Smooth muscle cell (in vitro differentiated cells): Measurements from ENCODE around the gene SDCCAG8. TPM values are rescaled to one million over a fixed set of nuclear protein-coding genes. Genes with fewer than 3 reads are reported as not detected.
A peak's percentile ranks its signal among the peaks of the same experiment; 100 is the strongest.

Experiments used
- DNase-seq: peaks from one replicate; lab custom pipeline; 2025; ENCODE audit not compliant: unreplicated experiment; lab: John Stamatoyannopoulos, UW
- H2AFZ ChIP-seq: fragments of 200-600 bp; sonication (generic); 2 replicates; pipeline ENCODE4 v1.6.0; 2016; ENCODE audit warnings: antibody characterized with exemption, low read depth, mild to moderate bottlenecking
- H3F3A ChIP-seq: fragments of 200-600 bp; sonication (generic); 2 replicates; pipeline ENCODE4 v1.6.0; 2017; ENCODE audit warnings: antibody characterized with exemption, low read depth
- H3K27ac ChIP-seq: fragments of 200-600 bp; sonication (generic); 2 replicates; pipeline ENCODE4 v1.5.1; 2016; ENCODE audit warnings: low read depth, mild to moderate bottlenecking
- H3K27me3 ChIP-seq: fragments of 200-600 bp; sonication (generic); 2 replicates; pipeline ENCODE4 v1.6.1; 2016; ENCODE audit warnings: low read depth, mild to moderate bottlenecking
- H3K36me3 ChIP-seq: fragments of 200-600 bp; sonication (generic); 2 replicates; pipeline ENCODE4 v1.5.1; 2016; ENCODE audit warnings: low read depth
- H3K4me1 ChIP-seq: fragments of 200-600 bp; sonication (generic); 2 replicates; pipeline ENCODE4 v1.5.1; 2016; ENCODE audit warnings: low read depth
- H3K4me2 ChIP-seq: fragments of 200-600 bp; sonication (generic); 2 replicates; pipeline ENCODE4 v1.6.0; 2016; ENCODE audit warnings: mild to moderate bottlenecking
- H3K4me3 ChIP-seq: fragments of 200-600 bp; sonication (generic); 2 replicates; pipeline ENCODE4 v1.5.1; 2016; ENCODE audit warnings: mild to moderate bottlenecking
- H3K79me2 ChIP-seq: fragments of 200-600 bp; sonication (generic); 2 replicates; pipeline ENCODE4 v1.6.0; 2016; ENCODE audit warnings: low read depth, mild to moderate bottlenecking
- H3K9ac ChIP-seq: fragments of 200-600 bp; sonication (generic); 2 replicates; pipeline ENCODE4 v1.6.0; 2016; ENCODE audit warnings: low read depth
- H3K9me3 ChIP-seq: fragments of 200-600 bp; sonication (generic); replicated peaks from 2 replicates; pipeline ENCODE4 v1.5.1; 2016; ENCODE audit warnings: low read depth
- H4K20me1 ChIP-seq: fragments of 200-600 bp; sonication (generic); 2 replicates; pipeline ENCODE4 v1.6.0; 2016; ENCODE audit warnings: low read depth
- CTCF ChIP-seq: fragments of 200-600 bp; sonication (generic); IDR thresholded peaks from 2 replicates; pipeline ENCODE4 v1.5.1; 2017; ENCODE audit warnings: borderline replicate concordance, mild to moderate bottlenecking, antibody characterized with exemption; ENCODE audit not compliant: insufficient read depth, poor library complexity, severe bottlenecking
- WGBS: methylation state at CpG from one replicate; pipeline ENCODE4 v1.1.7; 2016; ENCODE audit warnings: low lambda C conversion rate; 5-methylcytosine and 5-hydroxymethylcytosine counted together
- polyA plus RNA-seq: library from polyadenylated mRNA; unstranded; fragments of >200 nt; fragmentation: Nextera tagmentation; extraction: Ambion mirVana; gene quantifications from 2 replicates; pipeline ENCODE4 v1.2.1, GENCODE V29; 2016
- total RNA-seq: library from RNA; depleted of rRNA; stranded (reverse); fragments of >200 nt; gene quantifications from 2 replicates; pipeline ENCODE4 v1.2.3, GENCODE V29; 2014

SDCCAG8 gene
- total and polyA plus RNA-seq, 2 experiments from 2014 or later: 30.9 to 33.4 TPM

- H3F3A ChIP-seq: no peaks in the 10 kb centered on the region
- H3K36me3 ChIP-seq: no peaks in the 10 kb centered on the region
- 71% methylated on average over 3 of the region's 3 CpGs for WGBS
- peaks cover 13% of the 10 kb centered on the region for H3K4me1 ChIP-seq
- peak overlapping the region; percentile 58 for H3K27ac ChIP-seq
- H3K79me2 ChIP-seq: peaks cover 31% of the 10 kb centered on the region
- peak overlapping the region; percentile 26 for H3K4me2 ChIP-seq
- no peak for TF ChIP-seq CTCF
- no peak overlapping the region for H3K4me3 ChIP-seq
- H3K9ac ChIP-seq: no peak overlapping the region
- H3K9me3 ChIP-seq: no peaks in the 10 kb centered on the region
- DNase-seq: no peak
- H3K27me3 ChIP-seq: no peaks in the 10 kb centered on the region
- no peaks in the 10 kb centered on the region for H4K20me1 ChIP-seq
- no peak overlapping the region for H2AFZ ChIP-seq
Observed at GRCh38 chr1:243294723-243295121, 38.9 kb downstream of the SDCCAG8 start.

- DNase-seq: no peak
- WGBS: 94% methylated on average over 1 of the region's 1 CpG
- H3K36me3 ChIP-seq: peaks cover 9% of the 10 kb centered on the region
- H3K79me2 ChIP-seq: peaks cover 12% of the 10 kb centered on the region
- H2AFZ ChIP-seq: no peak overlapping the region
- H3K4me3 ChIP-seq: no peak overlapping the region
- H3K4me2 ChIP-seq: no peak overlapping the region
- no peaks in the 10 kb centered on the region for H3F3A ChIP-seq
- no peaks in the 10 kb centered on the region for H4K20me1 ChIP-seq
- H3K9ac ChIP-seq: no peak overlapping the region
- peaks cover 2% of the 10 kb centered on the region for H3K4me1 ChIP-seq
- H3K27ac ChIP-seq: no peak overlapping the region
- H3K9me3 ChIP-seq: no peaks in the 10 kb centered on the region
- H3K27me3 ChIP-seq: no peaks in the 10 kb centered on the region
- TF ChIP-seq CTCF: no peak
Observed at GRCh38 chr1:243299069-243299468, 43.2 kb downstream of the SDCCAG8 start.

GRCh38 chr1:243301059-243301458, 45.2 kb downstream of the SDCCAG8 start:
- 97% methylated on average over 2 of the region's 2 CpGs for WGBS
- Histone ChIP-seq H3K4me2 (no peak overlapping the region), H3K27ac (no peak overlapping the region), H3K9ac (no peak overlapping the region), H2AFZ (no peak overlapping the region), H3F3A (no peaks in the 10 kb centered on the region), H3K79me2 (peaks cover 14% of the 10 kb centered on the region), H3K27me3 (no peaks in the 10 kb centered on the region), H3K4me3 (no peak overlapping the region), H3K36me3 (peaks cover 9% of the 10 kb centered on the region), H4K20me1 (no peaks in the 10 kb centered on the region), H3K9me3 (no peaks in the 10 kb centered on the region), H3K4me1 (no peaks in the 10 kb centered on the region)
- no peak for TF ChIP-seq CTCF
- DNase-seq: no peak

- TF ChIP-seq CTCF: no peak
Observed at GRCh38 chr1:243311809-243312208, 56.0 kb downstream of the SDCCAG8 start.

More at GRCh38 chr1:243311809-243312208, 56.0 kb downstream of the SDCCAG8 start:
- Histone ChIP-seq H2AFZ (no peak overlapping the region), H3K9ac (no peak overlapping the region), H3K4me1 (peaks cover 22% of the 10 kb centered on the region), H3K36me3 (peaks cover 20% of the 10 kb centered on the region), H3K9me3 (no peaks in the 10 kb centered on the region), H4K20me1 (no peaks in the 10 kb centered on the region), H3K27me3 (no peaks in the 10 kb centered on the region), H3F3A (no peaks in the 10 kb centered on the region), H3K79me2 (no peaks in the 10 kb centered on the region), H3K27ac (no peak overlapping the region), H3K4me2 (no peak overlapping the region), H3K4me3 (no peak overlapping the region)
- DNase-seq: no peak
- 98% methylated on average over 1 of the region's 1 CpG for WGBS
